Activated CD8-positive, alpha-beta memory T cell treated with anti-CD3 and anti-CD28 coated beads, Interleukin-2, amount 50 U/mL, for 1 hour (primary cell): Measurements from ENCODE around the gene TMEM128.
"Not testable (repeated sequence)": the region's sequence is repeated elsewhere in the genome, so short reads cannot be mapped to it uniquely, and the experiment has no call there.

Experiments
- DNase-seq: peaks from one replicate; pipeline ENCODE4 v3.0.0-alpha.2; 2020; ENCODE audit errors: extremely low read depth

TMEM128 gene

GRCh38 chr4:4248029-4248884, at the start of gene TMEM128:
Gene TMEM128 (minus strand): TSS chr4:4248223. CDS start chr4:4248202, 21 bp downstream.
- peak; percentile 81 for DNase-seq

GRCh38 chr4:4296283-4296846, 48.3 kb upstream of the TMEM128 start:
- DNase-seq, result no peak

GRCh38 chr4:4293279-4293678, 45.3 kb upstream of the TMEM128 start:
- DNase-seq, result no peak

GRCh38 chr4:4289941-4290850, 42.2 kb upstream of the TMEM128 start, which contains the start of the genes LYAR and ZBTB49:
Gene LYAR (minus strand): TSS chr4:4290154. CDS start chr4:4283742, 6,412 bp downstream.
Gene ZBTB49 (plus strand): TSS chr4:4290251. CDS start chr4:4299946, 9,695 bp downstream.
- peak; percentile 84 for DNase-seq

- no peak for DNase-seq
Measured at GRCh38 chr4:4289597-4289940, 41.5 kb upstream of the TMEM128 start.

- no peak for DNase-seq
Measured at GRCh38 chr4:4289055-4289454, 41.0 kb upstream of the TMEM128 start.

GRCh38 chr4:4288098-4288497, 40.1 kb upstream of the TMEM128 start:
- DNase-seq, result no peak

GRCh38 chr4:4284827-4285618, 37.0 kb upstream of the TMEM128 start:
- DNase-seq, result no peak

DNA sequence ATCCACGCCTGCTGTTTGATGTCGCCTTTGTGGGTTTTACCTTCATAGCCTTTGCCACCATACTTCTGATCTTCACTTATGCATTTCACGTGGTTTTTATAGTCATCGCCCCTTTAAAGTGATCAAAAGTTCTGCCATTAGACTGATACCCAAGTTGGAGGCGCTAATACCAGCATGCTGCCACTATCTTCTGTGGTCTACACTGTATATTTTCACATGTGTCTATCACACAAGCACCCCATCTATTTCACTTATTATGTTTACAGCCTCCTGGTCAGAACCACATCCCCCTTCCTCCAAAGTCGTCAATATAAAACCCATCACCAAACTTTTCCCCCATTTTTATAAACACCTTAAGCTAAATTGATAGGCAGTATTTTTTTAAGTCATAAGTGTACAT, 33.8 kb upstream of the TMEM128 start:
- no peak for DNase-seq

- no peak for DNase-seq
Measured at GRCh38 chr4:4277531-4277930, 29.5 kb upstream of the TMEM128 start.

- DNase-seq, result no peak
Measured at GRCh38 chr4:4274226-4274625, 26.2 kb upstream of the TMEM128 start.

GRCh38 chr4:4271912-4272311, 23.9 kb upstream of the TMEM128 start:
- DNase-seq, result no peak

GRCh38 chr4:4270529-4270928, 22.5 kb upstream of the TMEM128 start:
- no peak for DNase-seq

GRCh38 chr4:4269856-4270255, 21.8 kb upstream of the TMEM128 start:
- DNase-seq, result no peak

DNA sequence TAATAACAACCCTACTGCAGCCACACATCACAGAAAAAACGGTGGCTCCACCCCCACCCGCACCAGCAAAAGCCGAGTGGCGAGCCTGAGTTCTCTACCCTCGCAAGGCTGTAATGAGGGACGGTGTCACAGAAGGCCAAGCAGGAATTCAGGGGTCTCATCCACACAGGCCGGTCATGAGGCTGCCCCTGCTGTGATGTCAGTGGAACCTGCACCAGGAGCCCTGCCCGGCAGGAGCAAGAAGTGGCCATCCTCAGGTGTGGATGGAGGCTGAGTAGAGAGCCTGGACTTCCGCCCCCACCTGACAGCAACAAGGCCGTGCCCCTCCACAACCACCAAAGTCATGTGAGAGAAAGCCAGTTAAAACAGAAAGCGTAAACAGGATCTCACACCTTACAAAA, 21.3 kb upstream of the TMEM128 start:
- no peak for DNase-seq

DNA sequence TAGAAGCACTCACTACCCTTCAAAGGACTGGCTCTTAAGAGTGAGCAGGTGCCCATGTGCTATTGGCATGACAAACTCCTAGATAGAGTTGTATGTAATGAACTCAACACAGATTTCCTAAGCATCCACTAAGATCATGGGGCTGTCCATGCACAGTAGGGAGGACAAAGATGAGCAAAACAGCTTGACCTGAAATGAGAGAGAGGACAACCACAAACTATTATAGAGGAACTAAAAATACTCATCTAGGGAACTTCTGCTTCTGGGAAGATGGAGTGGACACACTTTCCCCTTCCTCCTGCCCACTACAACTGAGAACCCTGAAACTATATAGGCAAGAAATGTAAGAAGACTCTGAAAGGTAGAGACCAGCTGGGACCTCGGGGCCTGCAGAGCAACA, 20.8 kb upstream of the TMEM128 start:
- DNase-seq, result no peak

- DNase-seq, result no peak
Measured at GRCh38 chr4:4267981-4268380, 20.0 kb upstream of the TMEM128 start.

- DNase-seq, result no peak
Measured at GRCh38 chr4:4260185-4260751, 12.2 kb upstream of the TMEM128 start.

DNA sequence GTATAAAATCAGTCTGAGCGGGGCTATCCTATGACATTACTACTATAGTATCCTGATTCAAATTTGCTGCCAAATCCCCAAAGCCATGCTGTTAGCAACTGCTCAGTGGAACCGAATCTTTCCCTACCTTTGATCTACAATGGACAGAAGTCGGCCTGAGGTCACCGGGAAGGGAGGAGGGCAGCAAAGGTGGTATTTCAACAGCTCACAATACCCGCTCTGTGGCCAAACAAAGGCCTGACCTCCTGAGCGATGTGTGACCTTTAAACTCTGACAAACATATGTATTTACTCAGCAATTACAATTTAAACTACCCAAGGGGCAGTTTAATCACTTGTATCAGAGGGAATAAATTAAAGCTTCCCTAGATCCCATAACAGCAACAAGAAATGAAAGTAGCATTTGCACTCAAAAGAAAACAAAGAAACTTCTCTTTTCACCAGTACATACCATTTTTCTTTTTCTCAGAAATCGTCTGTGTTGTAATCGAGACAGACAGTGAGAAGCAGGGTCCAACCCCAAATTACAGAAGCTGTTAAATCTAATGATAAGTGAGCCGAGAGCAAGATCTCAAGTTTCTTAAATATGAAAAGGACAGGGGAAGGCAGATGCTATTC, 11.6 kb upstream of the TMEM128 start:
- DNase-seq, result no peak

- not testable (repeated sequence) for DNase-seq
Measured at GRCh38 chr4:4257705-4258104, 9.7 kb upstream of the TMEM128 start.

- no peak for DNase-seq
Measured at GRCh38 chr4:4256799-4257198, 8.8 kb upstream of the TMEM128 start.
